ENCODE data around the gene PDXK. TPM values are rescaled to one million over a fixed set of nuclear protein-coding genes. Genes with fewer than 3 reads are reported as not detected.

The PDXK gene
- total RNA-seq, 1 experiment from 2014 or later = 175 TPM

DNA sequence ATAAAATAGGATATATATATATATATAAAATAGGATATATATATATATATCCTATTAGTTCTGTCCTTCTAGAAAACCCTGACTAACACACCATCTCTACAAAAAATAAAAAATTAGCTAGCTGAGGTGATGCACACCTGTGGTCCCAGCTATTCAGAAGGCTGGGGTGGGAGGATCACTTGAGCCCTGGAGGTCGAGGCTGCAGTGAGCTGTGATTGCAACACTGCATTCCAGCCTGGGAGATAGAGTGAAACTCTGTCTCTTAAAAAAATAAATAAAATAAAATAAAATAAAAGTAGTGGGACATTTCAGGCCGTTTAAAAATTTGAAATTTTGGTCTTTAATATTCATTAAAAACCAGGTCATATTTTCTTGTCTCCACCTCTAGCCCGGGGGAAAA lies 66.2 kb downstream of the PDXK start:
- ChIA-PET CTCF (no interaction called here), POLR2A (ENCODE audit: unreplicated experiment) (no interaction called here)
- Histone ChIP-seq H3K4me1 (replicated peaks; ENCODE audit: insufficient read depth) (peaks cover 50% of the 10 kb centered on the region), H3K9me3 (ENCODE audit: insufficient read depth, low read depth) (no peaks in the 10 kb centered on the region), H3K9me2 (ENCODE audit: insufficient read depth) (no peaks in the 10 kb centered on the region), H4K20me1 (ENCODE audit: insufficient read depth) (no peaks in the 10 kb centered on the region), H2AFZ (no peak overlapping the region), H3K27ac (0 out of 2 replicates have a peak overlapping the region, but pooled peaks have one; percentile 20), H3K4me2 (no peak overlapping the region), H3K4me3 (no peak overlapping the region), H3K36me3 (ENCODE audit: low read depth) (no peaks in the 10 kb centered on the region), H3K79me2 (ENCODE audit: low read depth) (peaks cover 28% of the 10 kb centered on the region), H3K27me3 (ENCODE audit: insufficient read depth, low read depth) (no peaks in the 10 kb centered on the region), H3F3A (ENCODE audit: insufficient read depth, low read depth) (peaks cover 46% of the 10 kb centered on the region)
- no peak for DNase-seq
- BruUV-seq (replicated peaks) = no TSS peak
- TF ChIP-seq, protein P1, sequence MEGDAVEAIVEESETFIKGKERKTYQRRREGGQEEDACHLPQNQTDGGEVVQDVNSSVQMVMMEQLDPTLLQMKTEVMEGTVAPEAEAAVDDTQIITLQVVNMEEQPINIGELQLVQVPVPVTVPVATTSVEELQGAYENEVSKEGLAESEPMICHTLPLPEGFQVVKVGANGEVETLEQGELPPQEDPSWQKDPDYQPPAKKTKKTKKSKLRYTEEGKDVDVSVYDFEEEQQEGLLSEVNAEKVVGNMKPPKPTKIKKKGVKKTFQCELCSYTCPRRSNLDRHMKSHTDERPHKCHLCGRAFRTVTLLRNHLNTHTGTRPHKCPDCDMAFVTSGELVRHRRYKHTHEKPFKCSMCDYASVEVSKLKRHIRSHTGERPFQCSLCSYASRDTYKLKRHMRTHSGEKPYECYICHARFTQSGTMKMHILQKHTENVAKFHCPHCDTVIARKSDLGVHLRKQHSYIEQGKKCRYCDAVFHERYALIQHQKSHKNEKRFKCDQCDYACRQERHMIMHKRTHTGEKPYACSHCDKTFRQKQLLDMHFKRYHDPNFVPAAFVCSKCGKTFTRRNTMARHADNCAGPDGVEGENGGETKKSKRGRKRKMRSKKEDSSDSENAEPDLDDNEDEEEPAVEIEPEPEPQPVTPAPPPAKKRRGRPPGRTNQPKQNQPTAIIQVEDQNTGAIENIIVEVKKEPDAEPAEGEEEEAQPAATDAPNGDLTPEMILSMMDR (conservative IDR thresholded peaks at IDR 0.05) = no peak
- TF ChIP-seq EZH2 (IDR thresholded peaks at IDR 0.05; ENCODE audit: low read depth) = no peak
- intact Hi-C loops (cut with micrococcal nuclease; ENCODE audit: unreplicated experiment) = loop anchor here (5.0 to 10.0 kb wide), 3 partner anchors 58 to 130 kb away; partner anchors contain the start of genes HSF2BP and RRP1B

DNA sequence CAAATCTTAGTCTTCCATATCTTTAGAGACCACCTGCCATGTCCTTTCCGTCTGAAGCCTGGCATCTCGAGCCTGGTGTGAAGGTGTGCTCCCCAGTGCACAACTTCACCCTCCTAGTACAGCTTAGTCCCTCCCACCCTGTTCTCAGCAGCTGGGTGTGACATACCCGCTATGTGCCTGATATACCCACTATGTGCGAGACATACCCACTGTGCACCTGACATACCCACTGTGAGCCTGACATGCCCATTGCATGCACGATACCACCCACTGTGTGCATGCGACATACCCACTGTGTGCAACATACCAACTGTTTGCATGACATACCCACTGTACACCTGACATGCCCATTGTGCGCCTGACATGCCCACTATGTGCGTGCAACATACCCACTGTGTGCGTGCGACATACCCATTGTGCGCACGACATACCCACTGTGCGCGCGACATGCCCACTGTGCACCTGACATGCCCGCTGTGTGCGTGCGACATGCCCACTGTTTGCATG lies 67.4 kb downstream of the PDXK start:
- Histone ChIP-seq H3K27ac (no peak overlapping the region), H3K36me3 (ENCODE audit: low read depth) (no peaks in the 10 kb centered on the region), H3K9me3 (ENCODE audit: insufficient read depth, low read depth) (no peaks in the 10 kb centered on the region), H3K9me2 (ENCODE audit: insufficient read depth) (no peaks in the 10 kb centered on the region), H3K4me2 (no peak overlapping the region), H3K27me3 (ENCODE audit: insufficient read depth, low read depth) (no peaks in the 10 kb centered on the region), H3K4me1 (replicated peaks; ENCODE audit: insufficient read depth) (peaks cover 46% of the 10 kb centered on the region), H2AFZ (no peak overlapping the region), H3F3A (ENCODE audit: insufficient read depth, low read depth) (peaks cover 35% of the 10 kb centered on the region), H4K20me1 (ENCODE audit: insufficient read depth) (no peaks in the 10 kb centered on the region), H3K79me2 (ENCODE audit: low read depth) (peaks cover 32% of the 10 kb centered on the region), H3K4me3 (no peak overlapping the region)
- CTCF ChIA-PET = no interaction called here
- no peak for DNase-seq
- intact Hi-C loops (cut with micrococcal nuclease; ENCODE audit: unreplicated experiment) = loop anchor here (5.0 to 10.0 kb wide), 3 partner anchors 59 to 132 kb away; partner anchors contain the start of genes HSF2BP and RRP1B
- POLR2A ChIA-PET (ENCODE audit: unreplicated experiment) = no interaction called here
- no peak for TF ChIP-seq EZH2 (IDR thresholded peaks at IDR 0.05; ENCODE audit: low read depth)
- TF ChIP-seq, protein P1 (conservative IDR thresholded peaks at IDR 0.05) = no peak
- no TSS peak for BruUV-seq (replicated peaks)

DNA sequence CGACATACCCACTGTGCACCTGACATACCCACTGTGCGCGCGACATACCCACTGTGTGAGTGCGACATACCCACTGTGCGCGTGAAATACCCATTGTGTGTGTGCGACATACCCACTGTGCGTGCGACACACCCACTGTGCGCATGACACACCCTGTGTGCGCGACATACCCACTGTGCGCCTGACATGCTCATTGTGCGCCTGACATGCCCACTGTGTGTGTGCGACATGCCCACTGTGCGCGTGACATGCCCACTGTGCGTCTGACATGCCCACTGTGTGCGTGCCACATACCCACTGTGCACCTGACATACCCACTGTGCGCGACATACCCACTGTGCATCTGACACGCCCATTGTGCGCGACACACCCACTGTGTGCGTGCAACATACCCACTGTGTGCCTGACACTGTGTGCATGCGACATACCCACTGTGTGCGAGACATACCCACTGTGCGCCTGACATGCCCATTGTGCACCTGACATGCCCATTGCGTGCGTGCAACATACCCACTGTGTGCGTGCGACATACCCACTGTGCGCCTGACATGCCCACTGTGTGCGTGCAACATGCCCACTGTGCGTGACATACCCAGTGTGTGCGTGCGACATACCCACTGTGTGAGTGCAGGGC lies 68.0 kb downstream of the PDXK start:
- ChIA-PET POLR2A (ENCODE audit: unreplicated experiment) (no interaction called here), CTCF (no interaction called here)
- Histone ChIP-seq H3K4me2 (no peak overlapping the region), H2AFZ (no peak overlapping the region), H3K36me3 (ENCODE audit: low read depth) (no peaks in the 10 kb centered on the region; the same call in 1 of the 2 replicates), H3F3A (ENCODE audit: insufficient read depth, low read depth) (peaks cover 30% of the 10 kb centered on the region), H4K20me1 (ENCODE audit: insufficient read depth) (0 out of 2 replicates have a peak, but pooled peaks cover 3% of the 10 kb centered on the region), H3K9me3 (ENCODE audit: insufficient read depth, low read depth) (no peaks in the 10 kb centered on the region), H3K9me2 (ENCODE audit: insufficient read depth) (no peaks in the 10 kb centered on the region), H3K4me3 (no peak overlapping the region), H3K27me3 (ENCODE audit: insufficient read depth, low read depth) (no peaks in the 10 kb centered on the region), H3K79me2 (ENCODE audit: low read depth) (peaks cover 35% of the 10 kb centered on the region), H3K4me1 (replicated peaks; ENCODE audit: insufficient read depth) (peaks cover 41% of the 10 kb centered on the region), H3K27ac (no peak overlapping the region)
- TF ChIP-seq, protein P1 (conservative IDR thresholded peaks at IDR 0.05) = no peak
- TF ChIP-seq EZH2 (IDR thresholded peaks at IDR 0.05; ENCODE audit: low read depth) = no peak
- no TSS peak for BruUV-seq (replicated peaks)
- intact Hi-C loops (cut with micrococcal nuclease; ENCODE audit: unreplicated experiment) = loop anchor here (5.0 to 10.0 kb wide), 3 partner anchors 60 to 132 kb away; partner anchors contain the start of genes HSF2BP and RRP1B
- no peak for DNase-seq

Measured in PC-9 (cell line).